ENCODE data around the gene DPYSL5.

GRCh38 chr2:26889796-26890195 is 41.9 kb downstream of the DPYSL5 start:
- TF ChIP-seq POLR2A (IDR thresholded peaks at IDR 0.05) (no peak), CTCF (IDR thresholded peaks at IDR 0.05) (no peak)

Data from body of pancreas (tissue), 4 donors.